DMS 273 (cell line): ENCODE measurements around the gene PTBP1.

Experiments used
- DNase-seq: peaks from one replicate; lab custom pipeline; 2025; ENCODE audit not compliant: unreplicated experiment; lab: John Stamatoyannopoulos, UW

The PTBP1 gene

DNA sequence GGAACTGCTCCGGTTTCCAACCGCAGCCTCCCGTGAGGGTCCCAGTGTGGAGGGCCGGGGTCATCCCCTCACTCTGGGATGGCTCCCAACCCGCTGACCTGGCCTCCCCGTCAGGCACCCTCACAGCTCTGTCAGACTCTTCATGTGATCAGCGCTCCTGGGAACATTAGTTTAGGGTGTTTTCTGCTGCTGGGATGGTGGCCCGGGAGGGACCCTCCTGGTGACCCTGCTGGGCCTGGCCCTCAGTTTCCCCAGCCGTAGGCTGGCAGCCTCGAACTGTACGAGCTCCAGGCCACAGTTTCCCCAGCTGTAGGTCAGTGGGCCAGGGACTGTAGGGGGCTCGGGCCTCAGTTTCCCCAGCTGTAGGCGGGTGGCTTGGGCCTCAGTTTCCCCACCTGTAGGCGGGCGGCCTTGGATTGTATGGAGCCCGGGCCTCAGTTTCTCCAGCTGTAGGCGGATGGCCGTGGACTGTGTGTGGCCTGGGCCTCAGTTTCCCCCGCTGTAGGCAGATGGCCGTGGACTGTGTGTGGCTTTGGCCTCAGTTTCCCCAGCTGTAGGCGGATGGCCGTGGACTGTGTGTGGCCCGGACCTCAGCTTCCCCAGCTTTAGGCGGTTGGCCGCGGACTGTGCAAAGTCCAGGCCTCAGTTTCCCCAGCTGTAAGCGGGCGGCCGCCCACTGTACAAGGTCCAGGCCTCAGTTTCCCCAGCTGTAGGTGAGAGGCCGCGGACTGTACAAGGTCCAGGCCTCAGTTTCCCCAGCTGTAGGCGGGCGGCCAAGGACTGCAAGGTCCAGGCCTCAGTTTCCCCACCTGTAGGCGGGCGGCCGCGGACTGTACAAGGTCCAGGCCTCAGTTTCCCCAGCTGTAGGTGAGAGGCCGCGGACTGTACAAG is 1.3 kb upstream of the PTBP1 start:
- no peak for DNase-seq

DNA sequence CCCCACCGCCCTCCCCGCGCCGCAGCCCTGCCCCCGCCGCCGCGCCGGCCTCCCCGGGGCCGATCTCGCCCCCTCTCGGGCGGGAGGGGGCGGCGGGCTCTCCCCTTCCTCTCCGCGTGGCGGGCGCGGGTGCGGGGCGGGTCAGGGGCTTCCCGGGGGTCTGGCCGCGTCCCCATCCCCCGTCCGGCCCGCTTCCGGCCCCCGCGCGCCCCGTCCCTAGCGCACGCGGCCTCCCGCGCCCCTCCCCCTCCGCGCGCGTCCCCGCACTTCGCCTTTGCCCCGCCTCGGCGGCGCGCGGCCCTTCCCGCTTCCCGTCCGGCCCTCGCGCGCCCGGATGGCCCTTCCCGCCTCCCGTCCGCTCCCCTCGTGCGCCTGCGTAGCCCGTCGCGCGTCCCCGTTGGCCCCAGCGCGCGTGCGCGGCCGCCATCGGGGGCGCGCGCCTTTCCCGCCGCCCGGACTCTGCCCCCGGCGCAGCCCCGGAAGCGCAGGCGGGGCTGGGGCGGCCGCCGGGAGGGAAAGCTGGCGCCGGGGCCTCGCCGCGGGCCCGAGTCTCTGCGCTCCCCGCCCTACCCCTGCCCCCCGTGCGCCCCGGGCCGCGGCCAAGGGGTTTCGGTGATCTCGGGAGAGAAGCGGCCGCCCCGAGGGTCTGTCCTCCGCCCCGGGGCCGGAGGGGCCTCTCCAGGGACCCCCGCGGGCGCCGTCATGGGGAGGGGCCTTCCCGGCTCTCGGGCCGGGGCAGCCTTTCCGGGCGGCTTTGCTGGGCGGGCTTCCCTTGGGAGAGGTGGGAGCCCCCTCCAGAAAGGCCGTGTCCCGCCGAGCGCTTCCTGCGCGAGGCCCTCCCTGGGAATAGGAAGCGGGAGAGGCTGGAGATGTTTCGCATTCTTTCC is 519 bp downstream of the PTBP1 start:
- DNase-seq = peak; percentile 98

DNA sequence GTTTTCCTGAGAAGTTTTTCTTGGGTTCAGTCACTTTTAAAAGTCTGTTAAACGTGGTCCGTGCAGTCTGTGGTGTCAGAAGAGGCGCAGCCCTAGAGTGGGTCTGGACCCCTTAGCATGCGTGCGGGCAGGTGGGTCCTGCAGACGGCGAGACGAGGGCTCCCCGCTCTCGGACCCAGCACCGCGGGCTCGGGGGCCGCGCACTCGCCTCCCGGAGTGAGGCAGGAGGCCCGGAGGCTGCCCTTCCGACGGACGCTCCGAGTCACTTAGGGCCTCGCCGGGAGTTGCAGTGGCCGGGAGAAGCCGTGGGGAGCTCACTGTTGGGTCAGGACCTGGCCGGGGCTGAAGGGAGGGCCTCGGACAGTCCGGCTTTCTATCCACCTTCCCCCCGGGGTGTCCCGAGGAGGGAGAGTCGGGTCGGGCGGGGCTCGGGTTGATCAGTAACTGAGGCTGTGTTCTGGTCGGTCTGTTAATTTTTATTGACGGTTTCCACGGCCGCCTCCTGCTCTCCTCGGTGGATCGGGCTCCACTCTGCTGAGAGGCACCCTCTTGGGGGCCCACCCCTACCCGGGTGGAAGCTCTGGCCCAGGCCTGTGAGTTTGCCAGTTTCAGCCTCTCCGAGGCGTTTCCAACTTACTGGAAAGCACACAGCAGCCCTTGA is 1.3 kb downstream of the PTBP1 start:
- no peak for DNase-seq

DNA sequence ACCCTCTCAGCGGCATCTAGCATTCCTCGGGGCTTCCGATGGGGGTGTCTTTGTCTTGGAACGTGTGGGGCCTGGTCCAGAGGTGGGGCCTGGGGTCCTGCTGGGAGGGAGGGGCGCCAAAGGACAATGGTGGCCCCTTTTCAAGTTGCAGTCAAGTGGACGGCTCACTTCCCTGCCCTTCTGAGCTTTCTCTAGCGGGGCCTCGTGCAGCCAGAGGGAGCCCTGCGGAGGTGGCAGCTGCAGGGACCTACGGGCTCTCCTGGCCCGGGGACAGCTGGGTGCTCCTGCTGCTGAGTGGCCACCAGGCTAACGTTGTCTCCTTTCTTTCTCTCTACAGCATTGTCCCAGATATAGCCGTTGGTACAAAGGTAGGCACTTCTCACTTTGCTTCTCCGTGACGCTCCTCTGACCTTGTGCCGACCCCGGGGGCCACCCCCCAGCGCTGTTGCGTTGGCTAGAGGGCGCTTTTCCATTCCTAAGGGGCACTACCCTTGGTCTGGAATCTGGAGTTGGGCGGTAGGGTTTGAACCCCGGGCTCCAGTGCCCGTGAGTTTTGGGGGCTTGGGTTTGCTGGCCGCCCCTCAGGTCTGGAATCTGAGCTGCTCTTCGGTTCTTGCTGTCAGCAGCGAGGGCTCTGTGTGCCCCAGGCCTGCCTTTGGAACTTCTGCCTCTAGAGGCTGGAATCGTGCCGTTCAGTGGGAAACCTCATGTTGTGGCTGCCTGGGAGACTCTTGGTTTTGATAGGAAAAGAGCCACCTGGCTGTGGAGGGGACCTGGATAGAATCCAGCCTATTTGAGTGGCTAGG is 2.0 kb downstream of the PTBP1 start:
- DNase-seq = peak; percentile 83

DNA sequence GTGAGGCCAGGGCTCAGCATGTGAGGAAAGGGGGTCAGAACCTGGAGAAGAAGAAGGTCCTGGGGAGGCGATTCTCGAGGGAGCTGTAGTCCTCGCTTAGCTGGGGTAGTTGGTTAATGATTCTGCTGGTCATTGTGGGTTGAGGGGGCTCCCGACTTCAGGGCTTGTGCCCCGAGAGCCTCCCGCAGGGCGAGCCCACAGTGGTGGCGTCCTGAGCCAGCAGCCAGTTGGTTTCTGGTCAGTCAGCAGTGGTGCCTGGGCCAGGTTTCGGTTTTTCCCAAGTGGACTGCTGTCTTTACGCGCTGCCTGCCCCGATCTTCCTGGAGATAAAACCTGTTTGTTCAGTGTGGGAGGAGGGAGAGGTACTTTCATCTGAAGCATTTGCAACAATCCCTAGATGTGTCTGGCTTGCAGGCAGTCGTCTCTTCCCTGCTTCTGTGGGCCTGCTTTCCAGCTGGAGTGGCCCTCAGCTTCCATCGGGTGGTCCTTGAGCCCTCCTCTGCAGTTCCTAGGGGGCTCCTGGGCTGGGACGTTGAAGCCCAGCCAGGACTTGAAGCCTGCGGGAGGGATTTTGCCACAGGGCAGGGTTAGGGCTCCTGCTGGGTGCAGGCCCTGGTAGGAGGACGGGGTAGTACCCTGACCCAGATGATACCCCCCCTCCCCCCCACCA is 3.2 kb downstream of the PTBP1 start:
- DNase-seq = no peak

DNA sequence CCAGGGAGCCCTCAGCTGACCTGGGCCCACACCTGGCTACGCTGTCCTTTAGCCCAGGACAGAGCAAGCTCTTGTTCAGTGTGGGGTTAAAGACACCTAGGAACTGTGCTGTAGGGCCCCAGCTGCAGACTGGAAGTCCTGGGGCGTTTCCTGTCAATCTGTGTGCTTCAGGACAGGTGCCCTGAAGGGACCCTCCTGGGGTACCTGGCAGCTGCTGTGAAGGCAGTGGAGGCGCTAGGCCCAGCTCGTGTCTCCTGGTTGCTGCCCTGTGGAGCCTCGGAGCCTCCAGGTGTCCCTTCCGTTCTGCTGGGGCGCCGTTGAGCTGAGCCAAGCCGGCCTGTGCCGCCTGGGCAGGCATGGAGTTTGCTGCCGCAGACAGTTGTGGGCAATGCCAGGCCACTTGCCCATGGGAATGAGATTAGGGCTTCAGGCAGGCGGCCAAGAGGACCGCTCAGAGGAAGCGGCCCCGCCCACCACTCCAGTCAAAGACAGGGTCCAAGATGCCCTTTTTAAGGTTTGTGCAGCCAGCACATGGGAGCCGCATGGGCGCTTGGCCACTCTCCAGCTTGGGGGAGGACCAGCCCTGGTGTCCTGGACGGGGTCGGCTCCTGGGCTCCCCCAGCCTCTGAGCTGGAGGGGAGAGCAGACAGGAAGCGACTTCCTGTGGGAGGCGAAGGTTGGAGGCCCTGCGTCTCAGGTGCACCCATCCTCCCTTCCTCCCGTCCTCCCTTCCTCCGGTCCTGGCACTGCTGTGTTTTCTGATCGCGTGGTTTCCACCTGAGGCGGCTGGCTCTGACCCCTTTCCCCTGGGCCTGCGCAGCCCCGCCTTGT is 4.0 kb downstream of the PTBP1 start:
- peak; percentile 71 for DNase-seq

DNA sequence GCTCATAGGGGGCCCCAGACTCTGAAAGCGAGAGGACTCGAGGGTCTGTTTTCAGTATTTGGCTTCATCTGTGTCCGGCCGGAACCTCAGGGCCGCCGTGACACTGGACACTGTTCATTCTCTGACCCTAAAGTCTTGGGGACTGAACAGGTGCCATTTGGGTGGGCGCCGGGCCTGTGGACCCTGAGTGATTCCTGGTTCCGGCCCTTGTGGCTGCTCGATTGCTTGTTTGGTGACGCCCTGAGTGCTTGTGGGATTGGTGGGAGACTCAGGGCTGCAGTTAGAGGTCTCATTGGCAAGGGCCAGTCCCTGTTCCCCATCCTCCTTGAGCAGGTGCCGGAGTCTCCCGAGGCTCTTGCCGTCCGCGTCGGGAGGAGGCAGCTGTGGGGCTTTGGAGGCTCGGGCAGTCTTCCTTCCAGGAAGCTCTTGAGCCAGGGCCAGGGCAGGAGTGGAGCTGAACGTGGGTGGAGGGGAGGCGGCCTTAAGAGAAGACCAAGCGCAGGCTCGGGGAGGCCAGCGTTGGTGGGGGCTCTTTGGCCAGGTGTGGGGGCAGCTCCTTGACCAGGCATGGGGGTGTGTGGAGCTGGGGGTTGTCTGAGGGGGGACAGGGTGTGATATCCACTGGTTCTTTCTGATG is 4.7 kb downstream of the PTBP1 start:
- no peak for DNase-seq

DNA sequence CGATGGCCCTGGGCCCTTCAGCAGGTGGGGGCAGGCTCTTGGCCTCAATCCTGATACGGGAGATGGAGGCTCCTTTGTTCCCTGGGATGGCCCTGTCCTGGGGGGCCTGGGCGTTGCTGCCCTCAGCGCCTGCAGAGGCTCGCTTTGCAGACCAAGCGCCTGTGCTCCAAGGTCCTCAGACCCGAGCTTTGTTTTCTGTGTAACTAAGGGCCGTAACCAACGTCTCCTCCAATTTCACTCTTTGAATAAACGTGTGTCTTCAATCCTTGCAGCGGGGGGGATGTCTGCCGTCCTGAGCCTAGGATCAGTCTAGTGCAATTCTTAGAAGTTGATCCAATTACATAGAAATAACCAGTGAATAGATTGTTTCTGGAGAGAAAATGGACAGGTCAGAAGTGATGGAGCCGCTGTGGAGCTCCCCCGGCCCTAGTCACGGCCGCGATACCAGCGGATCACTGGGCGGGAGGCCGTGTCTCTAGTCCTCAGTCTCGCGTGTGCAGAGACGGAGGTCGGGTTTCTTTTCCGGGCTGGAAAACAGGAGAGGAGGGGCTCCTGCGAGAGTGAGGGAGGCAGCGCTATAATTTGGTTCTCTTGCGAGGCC is 5.3 kb downstream of the PTBP1 start:
- DNase-seq = no peak

DNA sequence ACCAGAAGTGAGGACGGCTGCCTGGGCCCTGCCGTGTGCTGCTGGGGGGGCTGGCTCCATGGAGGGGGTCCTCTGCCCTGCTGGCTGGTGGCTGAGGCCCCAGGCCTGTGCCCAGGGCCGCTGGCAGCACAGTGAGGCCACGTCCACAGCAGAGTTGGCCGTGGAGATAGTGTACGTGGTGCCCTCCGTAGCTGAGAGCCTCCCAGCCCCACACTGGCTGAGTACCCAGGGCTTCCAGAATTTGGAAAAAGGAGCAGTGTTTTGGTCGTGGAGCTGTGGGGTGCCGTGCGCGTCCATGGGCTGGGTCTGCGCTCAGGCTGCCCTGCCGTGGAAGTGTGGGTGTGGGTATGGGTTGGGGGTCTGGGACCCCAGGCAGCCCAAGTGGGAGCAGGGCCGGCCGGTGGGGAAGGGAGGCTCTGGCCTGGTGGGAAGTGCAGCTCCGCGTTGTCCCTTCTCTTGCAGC is 5.9 kb downstream of the PTBP1 start:
- no peak for DNase-seq

DNA sequence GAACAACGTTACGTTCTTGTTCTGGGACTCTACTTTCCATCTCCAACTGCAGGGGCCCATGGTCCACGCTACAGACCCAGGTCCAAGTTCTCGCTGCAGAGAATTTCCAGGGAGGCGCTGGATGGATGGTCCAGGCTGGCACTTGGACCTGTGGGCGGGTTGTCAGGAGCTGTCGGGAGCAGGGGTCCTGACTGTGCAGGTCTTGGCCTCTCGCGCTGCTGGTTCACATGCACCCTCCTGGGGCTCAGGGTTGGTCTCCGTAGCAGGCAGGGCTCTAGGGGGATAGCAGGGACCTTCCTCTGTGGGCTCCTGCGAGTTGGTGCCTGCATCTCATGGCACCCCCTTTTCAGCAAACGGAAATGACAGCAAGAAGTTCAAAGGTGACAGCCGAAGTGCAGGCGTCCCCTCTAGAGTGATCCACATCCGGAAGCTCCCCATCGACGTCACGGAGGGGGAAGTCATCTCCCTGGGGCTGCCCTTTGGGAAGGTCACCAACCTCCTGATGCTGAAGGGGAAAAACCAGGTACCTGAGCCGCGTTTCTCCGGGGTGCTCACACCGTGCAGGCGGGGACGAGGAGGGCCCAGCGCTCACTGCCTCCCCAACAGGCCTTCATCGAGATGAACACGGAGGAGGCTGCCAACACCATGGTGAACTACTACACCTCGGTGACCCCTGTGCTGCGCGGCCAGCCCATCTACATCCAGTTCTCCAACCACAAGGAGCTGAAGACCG is 6.6 kb downstream of the PTBP1 start:
- DNase-seq = no peak

DNA sequence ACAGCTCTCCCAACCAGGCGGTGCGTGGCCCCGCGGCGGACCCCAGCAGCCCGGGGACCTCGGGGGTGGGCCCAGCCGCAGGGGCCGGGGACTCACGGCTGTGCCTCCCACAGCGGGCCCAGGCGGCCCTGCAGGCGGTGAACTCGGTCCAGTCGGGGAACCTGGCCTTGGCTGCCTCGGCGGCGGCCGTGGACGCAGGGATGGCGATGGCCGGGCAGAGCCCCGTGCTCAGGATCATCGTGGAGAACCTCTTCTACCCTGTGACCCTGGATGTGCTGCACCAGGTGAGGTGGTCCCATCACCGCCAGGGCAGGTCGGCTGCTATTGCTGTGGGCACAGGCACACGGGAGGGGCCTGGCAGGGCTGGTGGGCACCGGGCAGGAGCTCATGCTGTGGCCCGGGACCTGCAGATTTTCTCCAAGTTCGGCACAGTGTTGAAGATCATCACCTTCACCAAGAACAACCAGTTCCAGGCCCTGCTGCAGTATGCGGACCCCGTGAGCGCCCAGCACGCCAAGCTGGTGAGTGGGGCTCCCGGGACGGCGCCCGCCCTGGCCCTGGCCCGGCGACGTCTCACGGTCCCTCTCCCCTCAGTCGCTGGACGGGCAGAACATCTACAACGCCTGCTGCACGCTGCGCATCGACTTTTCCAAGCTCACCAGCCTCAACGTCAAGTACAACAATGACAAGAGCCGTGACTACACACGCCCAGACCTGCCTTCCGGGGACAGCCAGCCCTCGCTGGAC is 7.3 kb downstream of the PTBP1 start:
- DNase-seq = no peak

DNA sequence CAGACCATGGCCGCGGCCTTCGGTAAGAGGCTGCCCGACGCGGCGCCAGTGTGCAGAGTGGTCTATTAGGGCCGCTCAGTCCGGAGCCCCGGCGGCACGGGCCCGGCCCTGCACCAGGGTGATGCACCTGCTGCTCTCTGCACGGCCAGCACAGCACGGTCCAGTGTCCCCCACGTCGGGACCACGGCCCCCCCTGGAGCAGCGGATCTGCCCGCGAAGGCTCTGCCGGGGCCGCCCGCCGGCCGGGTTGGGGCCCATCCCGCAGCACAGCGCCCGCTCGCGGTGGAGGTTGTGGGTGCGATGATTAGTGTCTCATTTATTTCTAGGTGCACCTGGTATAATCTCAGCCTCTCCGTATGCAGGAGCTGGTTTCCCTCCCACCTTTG is 7.9 kb downstream of the PTBP1 start:
- no peak for DNase-seq

DNA sequence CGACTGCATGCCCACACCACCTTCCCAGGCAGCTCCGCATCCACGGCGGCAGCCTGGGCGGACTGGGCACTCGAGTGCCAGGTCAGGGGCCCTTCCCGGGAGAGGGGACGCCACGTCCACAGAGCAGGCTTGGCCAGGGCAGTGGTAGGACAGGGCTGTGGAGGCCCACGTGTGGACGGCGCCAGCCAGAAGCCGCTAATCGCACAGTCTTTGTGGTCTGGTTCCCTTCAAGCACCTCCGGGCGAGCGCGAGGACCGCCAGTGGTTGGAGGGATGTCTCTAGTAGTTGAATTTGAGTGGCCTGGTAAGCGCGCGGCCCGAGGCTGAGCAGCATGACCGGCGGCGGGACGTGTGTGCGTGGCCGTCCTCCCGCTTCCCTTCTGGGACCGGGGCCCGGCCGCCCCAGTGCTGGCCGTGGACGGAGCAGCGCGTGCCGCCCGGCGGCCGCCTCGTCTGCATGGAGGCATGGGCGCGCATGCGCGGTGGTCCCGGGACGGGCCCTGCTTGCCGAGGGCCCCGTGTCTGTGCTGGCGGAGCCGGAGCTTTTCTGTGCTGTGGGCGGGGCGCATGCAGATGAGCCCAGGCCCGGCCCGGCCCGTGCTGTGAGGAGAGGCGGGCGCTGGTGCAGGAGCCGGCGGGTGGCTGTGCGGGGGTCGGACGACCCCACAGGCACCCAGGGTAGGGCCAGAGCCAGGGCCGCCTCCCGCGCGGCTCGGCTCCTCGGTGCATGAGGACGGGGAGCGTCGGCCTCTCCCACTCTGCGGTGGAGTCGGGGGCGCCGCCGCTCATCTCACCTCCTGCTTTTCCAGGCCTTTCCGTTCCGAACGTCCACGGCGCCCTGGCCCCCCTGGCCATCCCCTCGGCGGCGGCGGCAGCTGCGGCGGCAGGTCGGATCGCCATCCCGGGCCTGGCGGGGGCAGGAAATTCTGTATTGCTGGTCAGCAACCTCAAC is 8.6 kb downstream of the PTBP1 start:
- no peak for DNase-seq

DNA sequence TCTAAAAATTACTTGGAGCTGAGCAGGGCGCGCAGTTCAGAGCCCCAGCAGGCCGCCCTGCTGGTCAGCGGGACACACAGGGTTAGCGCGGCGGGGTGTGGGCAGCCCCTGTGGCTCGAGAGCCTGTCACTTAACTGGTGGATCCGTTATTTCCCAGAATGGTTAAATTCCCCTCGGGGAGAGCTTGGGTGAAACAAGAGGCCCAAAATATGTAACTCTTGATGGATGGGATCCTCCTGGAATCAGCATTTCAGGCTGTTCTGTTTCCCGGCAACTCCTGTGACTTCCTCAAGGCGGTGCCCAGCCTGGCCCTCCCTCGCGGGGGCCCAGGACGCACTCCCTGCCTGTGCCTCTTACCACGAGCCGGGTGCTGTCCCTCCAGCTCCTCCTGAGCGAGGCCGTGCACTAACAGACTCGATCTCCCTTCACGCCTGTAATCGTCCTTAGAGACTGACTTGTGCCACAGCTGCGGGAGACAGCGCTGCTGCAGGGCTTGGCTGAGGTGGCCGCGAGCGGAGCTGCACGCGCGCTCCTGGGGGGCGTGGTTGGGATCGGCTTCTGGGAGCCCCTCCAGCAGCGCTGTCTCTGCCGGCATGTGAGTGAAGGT is 9.7 kb downstream of the PTBP1 start:
- no peak for DNase-seq

DNA sequence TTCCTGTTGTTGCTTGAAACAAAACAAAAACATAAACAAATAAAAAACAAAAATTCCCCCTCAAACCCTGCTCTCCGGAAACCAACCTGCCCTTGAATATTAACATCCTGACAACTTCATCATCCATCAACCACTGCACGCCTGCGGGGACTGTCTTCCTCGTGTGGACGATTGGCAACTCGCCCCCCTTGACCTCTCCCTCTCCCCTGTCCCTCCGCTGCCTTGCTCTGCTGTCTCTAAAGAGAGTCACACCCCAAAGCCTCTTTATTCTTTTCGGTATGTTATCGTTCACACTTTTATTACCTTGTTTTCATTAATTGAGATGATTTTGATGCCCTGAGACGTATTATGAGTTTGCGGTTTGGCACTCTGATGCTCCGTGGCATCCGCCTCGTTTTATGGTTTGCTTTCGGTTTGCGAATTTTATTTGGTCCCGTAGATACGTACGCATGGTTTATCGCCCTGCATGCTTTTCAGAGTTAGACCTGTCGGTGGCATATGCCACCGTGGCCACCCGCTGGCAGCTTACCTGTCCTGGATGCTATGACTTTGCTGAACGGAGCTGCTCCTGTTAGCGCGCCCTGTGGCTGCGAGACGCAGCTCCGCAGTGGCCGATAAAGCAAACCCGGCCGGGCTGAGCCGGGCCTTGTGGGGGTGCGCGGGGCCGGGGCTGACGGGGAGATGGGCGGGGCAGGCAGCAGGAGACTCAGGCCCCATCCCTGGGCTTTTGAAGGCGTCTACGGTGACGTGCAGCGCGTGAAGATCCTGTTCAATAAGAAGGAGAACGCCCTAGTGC is 10.6 kb downstream of the PTBP1 start:
- DNase-seq = no peak
